Neural cell (in vitro differentiated cells): ENCODE data around the gene SSX5.

Source experiments
- CTCF ChIP-seq: fragments of 450-650 bp; IDR thresholded peaks from 2 replicates; pipeline ENCODE4 v1.5.1; 2014; ENCODE audit warnings: antibody characterized with exemption, mild to moderate bottlenecking, moderate library complexity; ENCODE audit not compliant: poor library complexity, severe bottlenecking
- EP300 ChIP-seq: fragments of 450-650 bp; conservative IDR thresholded peaks from 2 replicates; pipeline ENCODE4 v1.6.1; 2014; ENCODE audit warnings: antibody characterized with exemption, mild to moderate bottlenecking, moderate library complexity; ENCODE audit not compliant: poor library complexity, severe bottlenecking
- POLR2AphosphoS5 ChIP-seq: IDR thresholded peaks from 2 replicates; pipeline ENCODE4 v1.6.1; 2012

GRCh38 chrX:48180811-48181210 is 15.8 kb downstream of the SSX5 start:
- TF ChIP-seq CTCF = no peak
- TF ChIP-seq EP300 = no peak
- no peak for TF ChIP-seq POLR2AphosphoS5
